Ascending aorta (tissue), 2 donors: ENCODE data around the gene DAB1. TPM values are rescaled to one million over a fixed set of nuclear protein-coding genes. Genes with fewer than 3 reads are reported as not detected.

ENCODE experiments used
- DNase-seq, 2 donors: peaks; one replicate each; pipeline ENCODE4 v3.0.0-alpha.2; 2019; ENCODE audit warnings: low spot score in 2 of 2
- H3K27ac ChIP-seq, 2 donors: fragments of 200-600 bp; sonication (generic); one replicate each; pipeline ENCODE4 v1.5.1; 2016 to 2017; ENCODE audit warnings: mild to moderate bottlenecking in 1 of 2
- H3K27me3 ChIP-seq: fragments of 200-600 bp; sonication (generic); one replicate; pipeline ENCODE4 v1.5.1; 2017
- H3K36me3 ChIP-seq, 2 donors: fragments of 200-600 bp; sonication (generic); one replicate each; pipeline ENCODE4 v1.5.1; 2016
- H3K4me1 ChIP-seq, 2 donors: fragments of 200-600 bp; sonication (generic); one replicate each; pipeline ENCODE4 v1.5.1; 2016 to 2017; ENCODE audit warnings: mild to moderate bottlenecking in 1 of 2
- H3K4me3 ChIP-seq, 2 donors: fragments of 200-600 bp; sonication (generic); one replicate each; pipeline ENCODE4 v1.5.1; 2016 to 2017; ENCODE audit warnings: mild to moderate bottlenecking in 1 of 2
- H3K9me3 ChIP-seq, 2 donors: fragments of 200-600 bp; sonication (generic); one replicate each; pipeline ENCODE4 v1.5.1; 2016
- intact Hi-C: fragments of 100-400 bp; cut with DNase I; formaldehyde crosslinking; loops from one replicate; pipeline ENCODE4 v1.15.1; 2023
- total RNA-seq: library from RNA; depleted of rRNA; stranded (reverse); fragments of >200 nt; gene quantifications from one replicate; pipeline ENCODE4 v1.1.0, GENCODE V29; 2016
- TF ChIP-seq, protein P1 (sequence below), 3 experiments: fragments of 200-600 bp in 2 of 3; fragments of 450-650 bp in 1 of 3; sonication (generic) in 2 of 3; IDR thresholded peaks; one replicate each; pipeline ENCODE4 v1.5.1; 2016 to 2019; ENCODE audit warnings: antibody characterized with exemption in 3 of 3, mild to moderate bottlenecking in 1 of 3, moderate library complexity in 1 of 3

Gene DAB1
- total RNA-seq, 1 donor from 2014 or later: not detected

DNA sequence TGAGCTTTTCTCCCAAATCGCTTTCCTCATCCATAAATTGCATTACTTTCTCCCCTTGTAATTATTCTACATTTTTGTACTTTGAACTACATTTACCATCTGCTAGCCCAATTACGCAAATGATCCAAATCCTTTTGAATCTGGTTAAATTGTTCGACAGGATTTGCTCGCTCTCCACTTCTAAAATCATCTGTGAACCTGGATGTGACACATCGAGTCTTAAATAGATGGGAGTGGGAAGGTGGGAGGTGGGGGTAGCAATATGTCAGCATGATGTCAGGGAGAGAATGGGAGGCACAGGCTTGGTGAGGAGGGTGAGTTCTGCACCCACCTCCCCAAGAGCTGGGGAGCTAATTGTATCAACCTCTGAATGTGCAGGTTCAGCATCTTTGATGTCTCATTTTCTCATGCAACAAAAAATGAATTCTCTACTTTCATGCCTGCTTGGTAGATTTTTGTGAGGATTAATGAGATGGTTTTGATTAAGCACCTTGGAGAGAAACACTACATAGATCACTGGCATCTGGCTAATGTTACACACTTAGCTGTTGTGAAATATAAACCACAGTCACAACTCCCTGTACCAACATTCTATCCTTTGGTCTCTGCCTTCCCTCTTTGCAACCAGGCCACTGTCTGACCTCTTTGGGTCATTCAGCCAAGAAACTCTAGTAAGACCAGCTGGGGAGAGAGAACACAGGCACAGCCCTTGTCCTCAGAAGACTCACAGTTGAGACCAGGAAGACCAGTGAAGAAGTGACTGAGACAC lies 165.1 kb downstream of the DAB1 start:
- DNase-seq: no peak
- Histone ChIP-seq H3K27ac (no peak overlapping the region), H3K4me3 (no peak overlapping the region), H3K4me1 (no peaks in the 10 kb centered on the region), H3K36me3 (no peaks in the 10 kb centered on the region), H3K27me3 (no peaks in the 10 kb centered on the region), H3K9me3 (no peaks in the 10 kb centered on the region)
- intact Hi-C loops: loop anchor here (10.0 kb wide), 1 partner anchor 146 kb away; no protein-coding TSS in a partner anchor
- TF ChIP-seq, protein P1, sequence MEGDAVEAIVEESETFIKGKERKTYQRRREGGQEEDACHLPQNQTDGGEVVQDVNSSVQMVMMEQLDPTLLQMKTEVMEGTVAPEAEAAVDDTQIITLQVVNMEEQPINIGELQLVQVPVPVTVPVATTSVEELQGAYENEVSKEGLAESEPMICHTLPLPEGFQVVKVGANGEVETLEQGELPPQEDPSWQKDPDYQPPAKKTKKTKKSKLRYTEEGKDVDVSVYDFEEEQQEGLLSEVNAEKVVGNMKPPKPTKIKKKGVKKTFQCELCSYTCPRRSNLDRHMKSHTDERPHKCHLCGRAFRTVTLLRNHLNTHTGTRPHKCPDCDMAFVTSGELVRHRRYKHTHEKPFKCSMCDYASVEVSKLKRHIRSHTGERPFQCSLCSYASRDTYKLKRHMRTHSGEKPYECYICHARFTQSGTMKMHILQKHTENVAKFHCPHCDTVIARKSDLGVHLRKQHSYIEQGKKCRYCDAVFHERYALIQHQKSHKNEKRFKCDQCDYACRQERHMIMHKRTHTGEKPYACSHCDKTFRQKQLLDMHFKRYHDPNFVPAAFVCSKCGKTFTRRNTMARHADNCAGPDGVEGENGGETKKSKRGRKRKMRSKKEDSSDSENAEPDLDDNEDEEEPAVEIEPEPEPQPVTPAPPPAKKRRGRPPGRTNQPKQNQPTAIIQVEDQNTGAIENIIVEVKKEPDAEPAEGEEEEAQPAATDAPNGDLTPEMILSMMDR (IDR thresholded peaks at IDR 0.05): no peak

DNA sequence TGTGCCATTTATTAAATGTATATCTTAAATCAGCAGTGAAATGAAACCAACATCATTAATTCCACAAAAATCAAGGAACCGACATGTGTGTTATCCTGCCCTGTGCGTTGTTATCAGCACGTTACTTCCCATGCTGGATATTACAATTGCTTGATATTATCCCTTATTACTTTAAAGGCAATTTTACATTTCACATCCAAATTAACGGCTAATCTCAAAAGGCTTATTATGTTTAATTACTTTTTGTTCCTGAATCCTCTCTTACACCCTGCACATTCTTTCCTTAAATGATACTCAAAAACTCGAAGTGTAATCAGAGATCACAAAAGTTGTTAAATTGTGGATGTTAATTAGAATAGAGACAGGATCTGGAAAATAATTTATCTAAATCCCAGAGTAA lies 167.9 kb downstream of the DAB1 start:
- no peaks in the 10 kb centered on the region for H3K4me1 ChIP-seq
- intact Hi-C loops: loop anchor here (10.0 kb wide), 1 partner anchor 149 kb away; no protein-coding TSS in a partner anchor

DNA sequence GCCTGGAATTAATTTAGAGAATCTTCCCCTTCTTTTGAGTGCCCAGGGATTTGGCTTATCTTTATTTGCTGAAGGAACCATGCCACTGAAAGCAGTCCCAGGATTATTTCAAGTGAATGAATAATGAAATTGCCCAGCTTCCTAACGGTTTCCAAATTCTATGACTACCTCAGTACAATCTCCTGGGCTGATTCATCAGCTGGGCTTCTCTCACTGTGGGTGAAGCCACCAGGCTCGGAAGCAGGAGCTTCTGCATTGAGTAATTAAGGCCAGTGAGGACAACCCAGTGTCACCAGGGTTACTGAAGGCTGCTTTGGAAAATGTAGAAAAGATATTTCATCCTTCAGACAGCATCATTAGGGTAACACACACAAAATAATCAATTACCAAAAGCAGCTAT lies 169.8 kb downstream of the DAB1 start:
- no peak overlapping the region for H3K4me3 ChIP-seq
- intact Hi-C loops: loop anchor here (10.0 kb wide), 1 partner anchor 151 kb away; no protein-coding TSS in a partner anchor
- H3K4me1 ChIP-seq: no peaks in the 10 kb centered on the region
- no peaks in the 10 kb centered on the region for H3K36me3 ChIP-seq
- no peaks in the 10 kb centered on the region for H3K27me3 ChIP-seq
- DNase-seq: no peak
- no peaks in the 10 kb centered on the region for H3K9me3 ChIP-seq
- no peak overlapping the region for H3K27ac ChIP-seq
- TF ChIP-seq, protein P1 (IDR thresholded peaks at IDR 0.05): no peak

More for the DNA sequence above, 167.9 kb downstream of the DAB1 start:
- Histone ChIP-seq H3K27ac (no peak overlapping the region), H3K9me3 (no peaks in the 10 kb centered on the region), H3K4me3 (no peak overlapping the region), H3K36me3 (no peaks in the 10 kb centered on the region), H3K27me3 (no peaks in the 10 kb centered on the region)
- DNase-seq: no peak
- TF ChIP-seq, protein P1 (IDR thresholded peaks at IDR 0.05): no peak

DNA sequence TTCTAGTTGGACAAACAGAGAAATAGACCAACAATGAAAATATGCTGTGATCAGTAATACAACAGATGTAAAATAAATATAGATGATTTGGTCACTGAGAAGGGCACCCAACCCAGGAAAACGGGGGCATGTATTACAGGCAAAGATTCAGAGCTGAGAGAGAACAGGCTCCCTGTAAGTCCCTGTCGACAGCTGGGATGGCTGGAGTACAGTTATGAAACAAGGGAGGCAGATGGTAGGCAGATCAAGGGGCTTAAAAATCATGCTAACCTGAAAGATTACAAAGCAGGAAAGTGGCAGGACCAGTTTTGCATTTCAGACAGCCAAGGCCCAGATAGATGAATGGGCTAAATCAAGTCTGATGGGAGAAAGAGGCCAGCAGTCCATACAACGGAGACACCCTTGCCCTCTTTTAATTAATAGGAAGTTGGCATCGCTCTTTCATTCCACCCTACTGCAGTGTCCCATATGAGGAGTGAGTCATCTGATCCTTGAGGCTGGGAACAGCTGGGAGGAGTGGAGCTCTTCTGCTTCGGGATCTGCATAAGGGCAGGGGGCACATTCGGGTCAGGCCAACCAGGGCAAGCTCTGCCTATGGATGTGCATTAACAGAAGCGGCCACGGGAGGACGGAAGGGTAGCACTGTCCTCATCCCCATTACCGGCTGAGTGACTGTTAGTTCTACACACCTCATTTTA lies 171.1 kb downstream of the DAB1 start:
- no peak overlapping the region for H3K27ac ChIP-seq
- intact Hi-C loops: loop anchor here (10.0 kb wide), 1 partner anchor 152 kb away; no protein-coding TSS in a partner anchor
- H3K4me1 ChIP-seq: no peaks in the 10 kb centered on the region
- no peaks in the 10 kb centered on the region for H3K9me3 ChIP-seq
- no peak for DNase-seq
- H3K36me3 ChIP-seq: no peaks in the 10 kb centered on the region
- TF ChIP-seq, protein P1 (IDR thresholded peaks at IDR 0.05): no peak
- no peaks in the 10 kb centered on the region for H3K27me3 ChIP-seq
- H3K4me3 ChIP-seq: no peak overlapping the region

DNA sequence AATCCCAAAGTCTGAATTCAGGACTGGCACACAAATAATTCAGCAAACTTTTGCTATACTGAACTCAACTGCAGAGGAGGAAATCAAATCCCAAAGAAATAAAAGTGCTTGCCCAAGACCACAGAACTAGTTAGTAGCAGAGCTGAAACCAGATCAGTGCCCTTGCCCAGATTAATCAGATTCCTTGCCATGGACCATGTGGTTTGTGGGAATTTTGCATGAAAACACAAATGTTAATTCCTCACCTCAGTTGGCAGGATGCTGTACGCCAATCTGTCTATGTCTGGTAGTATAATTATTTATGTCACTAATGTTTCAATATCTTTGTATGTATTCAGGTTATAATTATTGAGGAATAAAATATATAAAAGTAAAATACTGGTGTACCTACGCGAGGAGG lies 173.8 kb downstream of the DAB1 start:
- Histone ChIP-seq H3K36me3 (no peaks in the 10 kb centered on the region), H3K27me3 (no peaks in the 10 kb centered on the region), H3K27ac (no peak overlapping the region), H3K9me3 (no peaks in the 10 kb centered on the region), H3K4me1 (no peaks in the 10 kb centered on the region), H3K4me3 (no peak overlapping the region)
- intact Hi-C loops: loop anchor here (10.0 kb wide), 1 partner anchor 155 kb away; no protein-coding TSS in a partner anchor
- TF ChIP-seq, protein P1 (IDR thresholded peaks at IDR 0.05): no peak
- no peak for DNase-seq
